Umbilical cord (tissue), 2 donors: Measurements from ENCODE around the gene ALOX12. TPM values are rescaled to one million over a fixed set of nuclear protein-coding genes. Genes with fewer than 3 reads are reported as not detected.
"Not testable (repeated sequence)": the region's sequence is repeated elsewhere in the genome, so short reads cannot be mapped to it uniquely, and the experiment has no call there.

Experiments used
- DNase-seq: peaks from one replicate; pipeline ENCODE4 v3.0.0-alpha.2; 2015; ENCODE audit warnings: low spot score
- total RNA-seq: library from RNA; depleted of rRNA; stranded (reverse); fragments of >200 nt; gene quantifications from one replicate; pipeline ENCODE4 v1.2.3, GENCODE V29; 2014; ENCODE audit warnings: low replicate concordance; ENCODE audit not compliant: insufficient read depth

Gene ALOX12
- total RNA-seq, 1 donor from 2014 or later, result not detected

- peak; percentile 92 for DNase-seq
Measured at GRCh38 chr17:7045492-7046126, 49.8 kb downstream of the ALOX12 start.

GRCh38 chr17:7046127-7046724 is 50.4 kb downstream of the ALOX12 start:
- peak; percentile 77 for DNase-seq

GRCh38 chr17:7046725-7047397 is 51.0 kb downstream of the ALOX12 start:
- peak; percentile 84 for DNase-seq

- DNase-seq, result no peak
Measured at GRCh38 chr17:7047566-7047965, 51.7 kb downstream of the ALOX12 start.

DNA sequence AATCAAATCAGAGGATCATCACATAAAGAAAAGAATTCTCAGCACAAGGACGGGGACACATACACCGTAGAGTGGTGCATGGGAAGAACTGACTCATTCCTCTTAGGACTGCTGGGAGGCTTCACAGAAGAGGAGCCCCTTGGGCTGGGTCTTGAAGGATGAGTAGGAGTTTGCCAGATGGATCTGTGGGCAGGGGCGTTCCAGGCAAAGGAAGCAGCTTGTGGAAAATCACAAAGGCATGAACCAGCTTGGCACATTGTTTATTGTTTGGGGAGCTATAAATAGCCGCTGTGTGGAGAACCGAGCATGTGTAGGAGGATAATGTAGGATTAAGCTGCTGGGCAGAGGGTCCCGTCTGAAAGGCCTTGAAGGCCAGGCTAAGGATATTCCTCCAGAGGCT is 53.1 kb downstream of the ALOX12 start:
- no peak for DNase-seq

DNA sequence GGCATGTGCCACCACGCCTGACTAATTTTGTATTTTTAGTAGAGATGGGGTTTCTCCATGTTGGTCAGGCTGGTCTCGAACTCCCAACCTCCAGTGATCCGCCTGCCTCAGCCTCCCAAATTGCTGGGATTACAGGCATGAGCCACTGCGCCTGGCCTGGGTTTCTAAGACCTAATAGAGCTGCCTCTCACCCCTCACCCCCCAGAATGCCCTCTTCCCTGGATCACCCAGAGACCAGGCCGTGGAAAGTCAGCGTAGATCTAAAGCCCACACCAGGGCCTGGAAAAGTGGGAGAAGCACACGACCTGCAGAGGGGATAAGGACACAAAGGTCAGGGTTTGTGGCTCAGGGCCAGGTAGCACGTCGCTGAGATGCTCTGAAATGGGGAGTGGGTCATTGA is 54.7 kb downstream of the ALOX12 start:
- DNase-seq, result not testable (repeated sequence)

GRCh38 chr17:7056386-7056785 is 60.5 kb downstream of the ALOX12 start:
- DNase-seq, result no peak

DNA sequence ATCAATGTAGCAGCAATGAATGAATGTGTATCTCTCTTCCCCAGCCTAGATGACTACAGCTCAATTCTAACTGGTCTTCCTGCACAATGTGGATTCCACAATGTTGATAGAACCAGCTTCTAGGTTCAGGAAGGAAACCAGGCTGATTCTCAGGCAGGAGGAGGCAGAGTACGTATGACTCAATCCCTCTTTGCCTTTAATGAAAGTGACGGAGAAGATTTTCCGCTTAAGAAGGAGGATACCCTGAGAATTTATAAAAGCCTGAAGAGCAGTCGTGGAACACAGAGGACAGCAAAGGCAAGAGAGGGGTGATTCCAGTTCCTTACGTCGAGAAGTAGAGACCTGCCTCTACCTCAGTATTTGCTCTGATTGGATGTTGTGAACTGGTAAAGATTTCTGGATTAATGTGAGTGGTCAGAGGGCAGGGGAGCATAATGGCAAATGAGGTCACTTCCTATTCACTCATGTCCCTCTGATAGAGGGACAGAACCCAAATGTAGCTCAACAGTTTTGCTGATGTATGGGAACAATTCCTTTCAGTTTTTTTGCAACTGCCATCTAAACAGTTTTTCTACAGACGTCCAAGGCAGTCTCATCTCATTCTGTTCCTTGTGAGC is 63.1 kb downstream of the ALOX12 start:
- DNase-seq, result no peak

Other genes starting within 250 kb of the ALOX12 start
- 19.5 TPM for gene XAF1, start 240.0 kb upstream of the ALOX12 start, total RNA-seq
- 5.5 TPM for gene FBXO39, start 219.8 kb upstream of the ALOX12 start, total RNA-seq
- 0.72 TPM for gene TEKT1, start 164.3 kb upstream of the ALOX12 start, total RNA-seq
- 12.8 TPM for gene RNASEK, start 16.6 kb downstream of the ALOX12 start, total RNA-seq
- gene BCL6B, start 27.0 kb downstream of the ALOX12 start, total RNA-seq, result 35.2 TPM
- gene SLC16A13, start 40.0 kb downstream of the ALOX12 start, total RNA-seq, result not detected
- gene SLC16A11, start 48.0 kb downstream of the ALOX12 start, total RNA-seq, result 2.9 TPM
- not detected for gene CLEC10A, start 84.2 kb downstream of the ALOX12 start, total RNA-seq
- not detected for gene ASGR2, start 118.8 kb downstream of the ALOX12 start, total RNA-seq
- gene ASGR1, start 183.3 kb downstream of the ALOX12 start, total RNA-seq, result 1.2 TPM
- 18.3 TPM for gene DLG4, start 223.8 kb downstream of the ALOX12 start, total RNA-seq
- 147 TPM for gene ACADVL, start 223.9 kb downstream of the ALOX12 start, total RNA-seq
- gene DVL2, start 238.5 kb downstream of the ALOX12 start, total RNA-seq, result 64.8 TPM
- gene PHF23, start 243.4 kb downstream of the ALOX12 start, total RNA-seq, result 29.1 TPM
- 240 TPM for gene GABARAP, start 246.4 kb downstream of the ALOX12 start, total RNA-seq